ENCODE data around the gene PID1. TPM values are rescaled to one million over a fixed set of nuclear protein-coding genes. Genes with fewer than 3 reads are reported as not detected.

Gene PID1
- total RNA-seq, 1 experiment from 2014 or later: not detected

GRCh38 chr2:229173825-229174359 lies 97.2 kb downstream of the PID1 start:
- no TSS peak for BruUV-seq (replicated peaks)
- Histone ChIP-seq H2AFZ (no peak overlapping the region), H3K4me1 (replicated peaks; ENCODE audit: insufficient read depth) (peaks cover 12% of the 10 kb centered on the region), H3K4me2 (no peak overlapping the region), H3K9me2 (ENCODE audit: insufficient read depth) (no peaks in the 10 kb centered on the region), H3K79me2 (ENCODE audit: low read depth) (no peaks in the 10 kb centered on the region), H3K4me3 (no peak overlapping the region), H4K20me1 (ENCODE audit: insufficient read depth) (no peaks in the 10 kb centered on the region), H3K27me3 (ENCODE audit: insufficient read depth, low read depth) (no peaks in the 10 kb centered on the region), H3K36me3 (ENCODE audit: low read depth) (no peaks in the 10 kb centered on the region), H3K27ac (no peak overlapping the region), H3K9me3 (ENCODE audit: insufficient read depth, low read depth) (no peaks in the 10 kb centered on the region), H3F3A (ENCODE audit: insufficient read depth, low read depth) (no peaks in the 10 kb centered on the region)
- intact Hi-C loops (cut with micrococcal nuclease; ENCODE audit: unreplicated experiment): no loop called here
- POLR2A ChIA-PET (ENCODE audit: unreplicated experiment): no interaction called here
- DNase-seq: no peak
- TF ChIP-seq EZH2 (IDR thresholded peaks at IDR 0.05; ENCODE audit: low read depth) (no peak), CTCF (conservative IDR thresholded peaks at IDR 0.05) (no peak)
- CTCF ChIA-PET: no interaction called here

GRCh38 chr2:229170916-229171315 lies 100.2 kb downstream of the PID1 start:
- H2AFZ ChIP-seq: no peak overlapping the region
- no peaks in the 10 kb centered on the region for H4K20me1 ChIP-seq (ENCODE audit: insufficient read depth)
- no peak overlapping the region for H3K4me2 ChIP-seq
- BruUV-seq (replicated peaks): no TSS peak
- ChIA-PET POLR2A (ENCODE audit: unreplicated experiment) (no interaction called here), CTCF (no interaction called here)
- H3K36me3 ChIP-seq (ENCODE audit: low read depth): no peaks in the 10 kb centered on the region
- H3K27ac ChIP-seq: no peak overlapping the region
- H3K9me2 ChIP-seq (ENCODE audit: insufficient read depth): no peaks in the 10 kb centered on the region
- TF ChIP-seq EZH2 (IDR thresholded peaks at IDR 0.05; ENCODE audit: low read depth) (no peak), CTCF (conservative IDR thresholded peaks at IDR 0.05) (no peak)
- H3K79me2 ChIP-seq (ENCODE audit: low read depth): no peaks in the 10 kb centered on the region
- H3K27me3 ChIP-seq (ENCODE audit: insufficient read depth, low read depth): no peaks in the 10 kb centered on the region
- H3K4me3 ChIP-seq: no peak overlapping the region
- no peaks in the 10 kb centered on the region for H3F3A ChIP-seq (ENCODE audit: insufficient read depth, low read depth)
- no peak for DNase-seq
- H3K4me1 ChIP-seq (replicated peaks; ENCODE audit: insufficient read depth): peaks cover 12% of the 10 kb centered on the region
- intact Hi-C loops (cut with micrococcal nuclease; ENCODE audit: unreplicated experiment): no loop called here
- H3K9me3 ChIP-seq (ENCODE audit: insufficient read depth, low read depth): no peaks in the 10 kb centered on the region

GRCh38 chr2:229170171-229170570 lies 100.9 kb downstream of the PID1 start:
- no peak overlapping the region for H2AFZ ChIP-seq
- no peak for TF ChIP-seq EZH2 (IDR thresholded peaks at IDR 0.05; ENCODE audit: low read depth)
- TF ChIP-seq CTCF (conservative IDR thresholded peaks at IDR 0.05): no peak
- intact Hi-C loops (cut with micrococcal nuclease; ENCODE audit: unreplicated experiment): no loop called here
- POLR2A ChIA-PET (ENCODE audit: unreplicated experiment): no interaction called here
- CTCF ChIA-PET: no interaction called here
- H3K4me1 ChIP-seq (replicated peaks; ENCODE audit: insufficient read depth): peaks cover 7% of the 10 kb centered on the region
- H3K27ac ChIP-seq: no peak overlapping the region
- H3F3A ChIP-seq (ENCODE audit: insufficient read depth, low read depth): no peaks in the 10 kb centered on the region
- DNase-seq: no peak
- no peaks in the 10 kb centered on the region for H3K9me2 ChIP-seq (ENCODE audit: insufficient read depth)
- H3K9me3 ChIP-seq (ENCODE audit: insufficient read depth, low read depth): no peaks in the 10 kb centered on the region
- H3K27me3 ChIP-seq (ENCODE audit: insufficient read depth, low read depth): no peaks in the 10 kb centered on the region
- H3K4me2 ChIP-seq: no peak overlapping the region
- H3K36me3 ChIP-seq (ENCODE audit: low read depth): no peaks in the 10 kb centered on the region
- H3K79me2 ChIP-seq (ENCODE audit: low read depth): no peaks in the 10 kb centered on the region
- BruUV-seq (replicated peaks): no TSS peak
- no peak overlapping the region for H3K4me3 ChIP-seq
- no peaks in the 10 kb centered on the region for H4K20me1 ChIP-seq (ENCODE audit: insufficient read depth)

Measured in PC-9 (cell line).